Measurements from ENCODE around the gene RERGL. TPM values are rescaled to one million over a fixed set of nuclear protein-coding genes. Genes with fewer than 3 reads are reported as not detected.

RERGL gene
- total and polyA plus RNA-seq, 9 donors: 0.48 to 62.9 (median 5.7) TPM

DNA sequence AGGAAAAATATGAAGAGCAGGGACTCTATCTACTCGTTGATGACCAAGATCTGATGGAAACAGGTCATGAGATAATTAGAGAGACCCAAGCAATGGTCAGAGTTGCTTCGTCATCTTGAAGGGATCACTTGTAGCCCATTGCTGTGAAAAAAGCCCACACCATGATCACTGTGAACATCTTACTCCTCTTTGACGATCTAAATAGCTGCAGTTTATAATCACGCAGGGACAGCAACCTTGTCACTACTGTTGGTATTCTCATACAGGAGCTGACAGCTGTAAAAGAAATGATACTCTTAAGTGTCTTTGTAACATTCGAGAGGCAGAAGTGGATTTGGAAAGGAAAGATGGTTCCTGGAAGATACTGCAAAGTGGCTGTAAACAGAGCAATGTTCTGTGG is 33.7 kb upstream of the RERGL start:
- no peak for DNase-seq
- Histone ChIP-seq H3K4me1 (ENCODE audit: insufficient read depth) (no peaks in the 10 kb centered on the region), H3K36me3 (no peaks in the 10 kb centered on the region), H3K27me3 (no peaks in the 10 kb centered on the region), H3K4me3 (no peak overlapping the region), H3K9me3 (no peaks in the 10 kb centered on the region), H3K27ac (no peak overlapping the region)
- WGBS, 3 donors: 85 to 87% (median 86%) methylated on average over 5 of the region's 5 CpGs
- TF ChIP-seq EP300 (IDR thresholded peaks at IDR 0.05): no peak
- TF ChIP-seq, protein P1, sequence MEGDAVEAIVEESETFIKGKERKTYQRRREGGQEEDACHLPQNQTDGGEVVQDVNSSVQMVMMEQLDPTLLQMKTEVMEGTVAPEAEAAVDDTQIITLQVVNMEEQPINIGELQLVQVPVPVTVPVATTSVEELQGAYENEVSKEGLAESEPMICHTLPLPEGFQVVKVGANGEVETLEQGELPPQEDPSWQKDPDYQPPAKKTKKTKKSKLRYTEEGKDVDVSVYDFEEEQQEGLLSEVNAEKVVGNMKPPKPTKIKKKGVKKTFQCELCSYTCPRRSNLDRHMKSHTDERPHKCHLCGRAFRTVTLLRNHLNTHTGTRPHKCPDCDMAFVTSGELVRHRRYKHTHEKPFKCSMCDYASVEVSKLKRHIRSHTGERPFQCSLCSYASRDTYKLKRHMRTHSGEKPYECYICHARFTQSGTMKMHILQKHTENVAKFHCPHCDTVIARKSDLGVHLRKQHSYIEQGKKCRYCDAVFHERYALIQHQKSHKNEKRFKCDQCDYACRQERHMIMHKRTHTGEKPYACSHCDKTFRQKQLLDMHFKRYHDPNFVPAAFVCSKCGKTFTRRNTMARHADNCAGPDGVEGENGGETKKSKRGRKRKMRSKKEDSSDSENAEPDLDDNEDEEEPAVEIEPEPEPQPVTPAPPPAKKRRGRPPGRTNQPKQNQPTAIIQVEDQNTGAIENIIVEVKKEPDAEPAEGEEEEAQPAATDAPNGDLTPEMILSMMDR (IDR thresholded peaks at IDR 0.05): no peak
- TF ChIP-seq POLR2A (IDR thresholded peaks at IDR 0.05): no peak
- intact Hi-C loops (cut with DNase I): no loop called here

GRCh38 chr12:18120899-18121298 is 30.9 kb upstream of the RERGL start:
- H3K27me3 ChIP-seq: no peaks in the 10 kb centered on the region
- intact Hi-C loops (cut with DNase I): no loop called here
- no peak for DNase-seq
- H3K9me3 ChIP-seq: no peaks in the 10 kb centered on the region
- no peak overlapping the region for H3K4me3 ChIP-seq
- H3K36me3 ChIP-seq: no peaks in the 10 kb centered on the region
- no peak overlapping the region for H3K27ac ChIP-seq
- 91 to 96% (median 92%) methylated on average over 1 of the region's 1 CpG for WGBS, 3 donors
- no peak for TF ChIP-seq POLR2A (IDR thresholded peaks at IDR 0.05)
- TF ChIP-seq, protein P1 (IDR thresholded peaks at IDR 0.05): no peak
- TF ChIP-seq EP300 (IDR thresholded peaks at IDR 0.05): no peak
- H3K4me1 ChIP-seq (ENCODE audit: insufficient read depth): no peaks in the 10 kb centered on the region

DNA sequence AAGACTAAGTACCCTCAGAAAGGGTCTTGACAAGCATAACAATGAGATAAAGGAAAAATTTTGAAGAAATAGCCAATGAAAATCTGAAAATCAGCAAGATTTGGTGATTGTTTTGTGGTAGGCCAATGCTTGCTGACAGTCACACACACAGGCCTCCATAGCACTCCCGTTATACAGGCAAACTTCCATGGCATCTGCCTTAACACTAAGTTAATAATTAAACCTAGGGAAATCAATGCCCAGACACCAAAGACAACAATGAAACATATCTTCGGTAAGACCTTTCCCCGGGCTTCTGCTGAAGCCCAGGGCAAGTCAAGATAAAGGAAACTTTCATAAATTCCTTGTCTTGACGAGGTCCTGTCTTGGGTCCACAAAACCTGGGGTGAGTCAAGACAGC is 18.6 kb upstream of the RERGL start:
- 93 to 95% (median 93%) methylated on average over 4 of the region's 4 CpGs for WGBS, 3 donors
- no peak overlapping the region for H3K27ac ChIP-seq
- H3K9me3 ChIP-seq: no peaks in the 10 kb centered on the region
- no peak overlapping the region for H3K4me3 ChIP-seq
- DNase-seq: no peak
- TF ChIP-seq EP300 (IDR thresholded peaks at IDR 0.05) (no peak), POLR2A (IDR thresholded peaks at IDR 0.05) (no peak)
- TF ChIP-seq, protein P1 (IDR thresholded peaks at IDR 0.05): no peak
- H3K36me3 ChIP-seq: no peaks in the 10 kb centered on the region
- H3K27me3 ChIP-seq: no peaks in the 10 kb centered on the region
- intact Hi-C loops (cut with DNase I): no loop called here
- no peaks in the 10 kb centered on the region for H3K4me1 ChIP-seq (ENCODE audit: insufficient read depth)

DNA sequence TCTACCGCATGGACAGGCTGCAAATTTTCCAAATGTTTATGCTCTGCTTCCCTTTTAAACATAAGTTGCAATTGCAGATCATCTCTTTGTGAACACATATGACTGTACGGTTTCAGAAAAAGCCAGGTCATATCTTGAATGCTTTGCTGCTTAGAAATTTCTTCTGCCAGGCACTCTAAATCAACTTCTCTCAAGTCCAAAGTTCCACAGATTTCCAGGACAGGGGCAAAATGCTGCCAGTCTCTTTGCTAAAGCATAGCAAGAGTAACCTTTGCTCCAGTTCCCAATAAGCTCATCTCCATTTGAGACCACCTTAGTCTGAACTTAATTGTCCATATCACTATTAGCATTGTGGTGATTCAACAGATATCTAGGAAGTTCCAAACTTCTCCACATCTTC is 13.6 kb upstream of the RERGL start:
- WGBS, 3 donors: 89 to 96% (median 92%) methylated on average over 2 of the region's 2 CpGs
- no peaks in the 10 kb centered on the region for H3K4me1 ChIP-seq (ENCODE audit: insufficient read depth)
- no peak for DNase-seq
- TF ChIP-seq EP300 (IDR thresholded peaks at IDR 0.05): no peak
- TF ChIP-seq POLR2A (IDR thresholded peaks at IDR 0.05): no peak
- TF ChIP-seq, protein P1 (IDR thresholded peaks at IDR 0.05): no peak
- no peak overlapping the region for H3K27ac ChIP-seq
- H3K27me3 ChIP-seq: no peaks in the 10 kb centered on the region
- intact Hi-C loops (cut with DNase I): no loop called here
- no peak overlapping the region for H3K4me3 ChIP-seq
- no peaks in the 10 kb centered on the region for H3K36me3 ChIP-seq
- H3K9me3 ChIP-seq: no peaks in the 10 kb centered on the region

DNA sequence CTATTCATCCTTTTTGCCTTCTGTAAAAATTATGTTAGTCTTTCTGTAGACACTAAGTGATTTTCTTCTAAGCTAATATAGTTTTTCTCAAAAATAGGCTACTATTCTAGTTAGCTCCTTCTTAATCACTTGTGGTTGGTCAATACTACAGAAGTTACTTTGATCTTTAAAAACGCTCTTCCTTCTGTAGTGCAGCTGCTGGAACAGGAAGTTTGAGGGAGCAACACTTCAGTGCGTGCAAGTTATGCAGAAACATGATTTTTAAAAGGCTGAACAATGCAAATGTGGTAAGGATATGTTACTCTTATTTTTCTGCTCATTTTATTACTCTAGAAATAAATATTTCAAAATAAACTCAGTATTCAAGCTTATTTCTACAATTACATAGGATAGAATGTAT is 11.1 kb upstream of the RERGL start:
- Histone ChIP-seq H3K27ac (no peak overlapping the region), H3K4me3 (no peak overlapping the region)

More for the DNA sequence above, 11.1 kb upstream of the RERGL start:
- Histone ChIP-seq H3K27me3 (no peaks in the 10 kb centered on the region), H3K36me3 (no peaks in the 10 kb centered on the region), H3K9me3 (no peaks in the 10 kb centered on the region), H3K4me1 (ENCODE audit: insufficient read depth) (no peaks in the 10 kb centered on the region)
- no peak for DNase-seq
- intact Hi-C loops (cut with DNase I): no loop called here
- no peak for TF ChIP-seq POLR2A (IDR thresholded peaks at IDR 0.05)
- WGBS, 3 donors: 15 to 35% (median 17%) methylated on average over 2 of the region's 2 CpGs

All from ovary (tissue), 9 donors.